ENCODE results near the gene C1orf141.
"Not testable (repeated sequence)": the region's sequence is repeated elsewhere in the genome, so short reads cannot be mapped to it uniquely, and the experiment has no call there.

Gene C1orf141

DNA sequence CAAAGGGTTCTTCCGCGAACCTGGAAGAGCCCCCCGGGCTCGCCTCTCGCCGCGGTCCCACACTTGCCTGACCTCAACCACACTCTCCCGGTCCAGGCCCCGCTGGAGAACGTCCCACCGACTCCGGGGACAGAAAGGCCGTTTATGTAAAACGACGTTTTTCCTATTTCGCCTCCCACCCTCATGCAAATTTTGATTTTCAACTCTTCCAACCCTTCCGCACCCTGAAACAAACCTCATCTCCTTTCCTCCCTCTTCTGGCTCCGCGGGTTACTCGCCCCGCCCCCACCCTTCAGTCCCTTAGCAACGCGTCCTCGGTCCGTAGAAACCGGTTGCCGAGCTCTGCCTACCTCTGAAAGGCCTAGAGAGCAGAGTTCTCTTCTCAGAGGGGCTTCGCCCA lies at the start of gene C1orf141:
C1orf141 (minus strand) TSS at position 276 of the 400 bp plus-strand sequence. CDS start 7,730 bp downstream, outside the sequence.
- DNase-seq (ENCODE audit: low read depth in 4 of 4, low spot score in 1 of 4): no peak

DNA sequence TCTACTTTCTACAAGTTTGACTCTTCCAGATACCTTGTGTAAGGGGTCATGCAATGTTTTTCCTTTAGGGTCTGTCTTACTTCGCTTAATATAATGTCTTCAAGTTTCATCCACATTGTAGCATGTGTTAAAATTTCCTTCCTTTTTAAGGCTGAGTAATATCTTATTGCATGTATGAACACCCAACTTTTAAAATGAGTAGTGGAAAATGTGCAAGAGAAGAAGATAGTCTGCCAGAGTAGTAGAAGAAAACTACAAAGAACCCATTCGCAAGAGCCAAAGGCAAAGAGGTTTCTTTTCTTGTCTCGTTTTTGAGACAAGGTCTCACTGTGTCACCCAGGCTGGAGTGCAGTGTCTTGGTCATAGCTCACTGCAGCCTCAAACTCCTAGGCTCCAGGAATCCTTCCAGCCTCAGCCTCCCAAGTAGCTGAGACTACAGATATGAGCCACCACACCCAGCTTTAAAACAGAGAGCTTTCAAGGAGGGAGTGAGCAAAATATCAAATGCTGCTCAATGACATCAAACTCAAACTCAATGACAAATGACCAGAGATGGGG lies 40.8 kb upstream of the C1orf141 start:
- DNase-seq (ENCODE audit: low read depth in 4 of 4, low spot score in 1 of 4): no peak

DNA sequence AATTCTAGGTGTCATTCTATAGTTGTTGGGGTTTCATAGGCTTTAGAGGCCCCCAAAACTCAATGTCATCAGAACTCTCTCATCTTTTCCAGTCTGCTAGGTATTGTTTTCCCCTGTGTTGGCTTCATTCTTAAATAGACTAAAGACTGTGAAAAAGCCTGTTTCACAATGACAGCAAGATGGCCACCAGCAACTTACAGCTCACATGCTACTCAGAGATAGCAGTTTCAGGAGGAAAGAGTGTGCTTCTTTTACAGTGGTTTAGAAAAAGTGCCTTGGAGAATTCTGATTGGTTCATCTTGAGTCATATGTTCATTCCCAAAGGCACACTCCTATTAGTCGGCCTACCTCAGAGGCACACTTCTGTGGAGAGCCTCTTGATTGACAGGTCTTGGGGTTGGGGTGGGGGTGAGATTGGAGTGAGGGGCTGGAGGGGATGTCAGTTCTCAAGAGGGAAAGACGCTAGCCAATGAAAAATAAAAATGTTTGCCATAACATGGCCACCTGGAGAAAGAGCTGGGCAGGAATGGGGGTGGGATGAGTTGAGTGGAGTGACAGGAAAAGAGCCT lies 40.0 kb upstream of the C1orf141 start:
- DNase-seq (ENCODE audit: low read depth in 4 of 4, low spot score in 1 of 4): no peak

DNA sequence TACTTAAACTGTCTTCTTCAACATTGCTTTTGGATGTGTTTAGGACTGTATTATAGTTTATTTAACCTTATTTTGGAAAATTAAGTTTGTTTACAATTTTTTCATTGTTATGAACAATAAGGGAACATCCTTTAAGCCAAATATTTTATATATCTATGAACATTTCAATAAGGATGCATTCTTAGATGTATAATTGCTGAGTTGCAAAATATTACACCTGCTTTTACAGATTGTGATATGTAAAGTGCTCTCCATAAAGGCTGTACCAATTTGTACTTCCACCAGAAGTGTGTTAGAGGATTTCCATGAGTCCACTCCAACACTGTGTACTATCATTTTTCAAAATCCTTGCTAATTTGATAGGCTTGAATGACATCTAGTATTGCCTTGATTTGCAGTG lies 39.2 kb upstream of the C1orf141 start:
- DNase-seq (ENCODE audit: low read depth in 4 of 4, low spot score in 1 of 4): no peak

DNA sequence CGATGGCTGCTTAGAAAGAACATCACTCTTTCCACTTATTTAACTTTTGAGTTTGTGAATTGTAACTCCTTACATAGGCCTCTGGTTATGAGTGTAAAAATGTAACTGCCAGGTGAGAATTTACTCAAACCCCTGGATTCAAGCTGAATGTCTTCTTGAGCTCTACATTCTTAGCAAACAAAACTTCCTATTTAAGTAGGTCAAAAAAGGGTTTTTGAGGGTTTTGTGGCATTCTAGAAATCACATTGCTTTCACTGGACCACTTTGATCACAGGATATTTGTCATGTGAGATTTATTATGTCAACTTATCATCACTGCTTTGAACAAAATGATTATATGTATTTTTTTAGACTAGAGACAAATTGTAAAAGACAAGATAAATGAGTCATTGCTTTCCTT lies 37.2 kb upstream of the C1orf141 start:
- DNase-seq (ENCODE audit: low read depth in 4 of 4, low spot score in 1 of 4): no peak

DNA sequence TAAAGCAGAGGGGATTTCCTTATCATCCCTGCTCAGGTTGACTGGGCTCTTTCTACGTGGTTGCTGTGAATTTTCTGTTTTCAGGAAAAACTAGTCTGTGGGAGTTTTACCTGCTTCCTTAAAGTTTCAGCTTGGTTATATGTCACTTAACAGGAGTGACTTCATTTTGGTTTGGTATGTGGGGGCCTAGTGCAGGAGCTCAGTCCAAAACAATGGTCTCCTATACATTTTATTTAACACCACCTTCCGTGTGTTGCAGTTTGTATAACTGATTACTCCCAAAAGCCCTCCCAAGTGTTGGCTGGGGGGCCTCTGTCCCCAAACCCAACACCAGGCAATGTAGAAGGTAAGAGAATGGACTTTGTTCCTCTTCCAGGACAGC lies 36.8 kb upstream of the C1orf141 start:
- DNase-seq (ENCODE audit: low read depth in 4 of 4, low spot score in 1 of 4): no peak

DNA sequence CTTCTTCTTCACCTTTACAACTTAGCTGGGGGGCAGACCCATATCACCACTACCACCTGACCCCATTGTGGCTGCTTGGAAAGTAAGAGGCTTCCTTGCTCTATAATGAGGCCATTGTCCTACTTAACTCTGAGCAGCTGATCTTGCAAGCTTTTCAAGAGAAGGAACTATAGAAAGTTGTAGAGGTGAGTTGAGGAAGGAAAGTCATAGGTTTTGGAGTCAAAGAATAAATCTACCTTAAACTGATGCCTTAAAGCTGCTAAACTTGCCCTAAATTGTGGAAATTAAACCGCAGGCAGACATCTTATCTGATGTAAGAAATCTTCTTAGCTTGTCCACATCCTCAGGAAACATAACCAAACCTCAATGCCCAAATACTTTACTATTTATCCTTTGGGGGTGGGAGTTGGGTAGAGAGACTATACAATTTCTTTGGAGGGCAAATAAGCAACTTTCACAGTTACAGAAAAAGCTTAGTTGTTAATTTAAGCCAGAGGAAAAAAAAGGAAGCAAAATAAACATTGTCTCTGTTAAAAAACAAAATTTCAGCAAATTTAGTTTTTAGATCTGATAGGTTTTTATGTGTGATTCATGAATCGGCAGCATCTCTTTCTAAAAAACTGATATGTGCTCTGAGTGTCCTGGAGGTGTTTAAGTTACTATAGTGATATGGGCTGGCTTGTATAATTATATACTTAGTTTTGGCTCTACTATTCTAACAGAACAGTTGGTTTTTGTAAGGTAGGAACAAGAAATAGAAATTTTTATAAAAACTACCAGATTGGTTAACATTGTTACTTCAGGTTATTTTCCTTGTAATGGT lies 36.2 kb upstream of the C1orf141 start:
- DNase-seq (ENCODE audit: low read depth in 4 of 4, low spot score in 1 of 4): no peak

DNA sequence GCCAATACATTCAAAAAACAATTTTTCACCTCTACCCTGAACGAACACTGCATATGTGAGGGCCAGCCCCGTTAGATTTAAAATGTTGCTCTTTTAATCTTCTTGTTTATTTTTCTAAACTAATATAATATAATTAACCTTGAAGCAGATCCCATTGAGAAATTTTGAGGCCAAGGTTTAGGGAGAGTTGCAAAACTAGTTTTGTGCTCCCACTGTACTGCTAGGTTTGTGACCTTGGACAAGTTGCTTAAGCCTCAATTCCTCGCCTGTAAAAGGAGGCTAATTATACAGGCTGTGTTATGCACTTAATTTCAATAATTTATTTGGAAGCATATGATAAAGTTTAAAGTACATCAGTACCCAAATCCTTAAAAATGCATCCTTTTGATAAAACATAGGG lies 35.2 kb upstream of the C1orf141 start:
- no peak for DNase-seq (ENCODE audit: low read depth in 4 of 4, low spot score in 1 of 4)

DNA sequence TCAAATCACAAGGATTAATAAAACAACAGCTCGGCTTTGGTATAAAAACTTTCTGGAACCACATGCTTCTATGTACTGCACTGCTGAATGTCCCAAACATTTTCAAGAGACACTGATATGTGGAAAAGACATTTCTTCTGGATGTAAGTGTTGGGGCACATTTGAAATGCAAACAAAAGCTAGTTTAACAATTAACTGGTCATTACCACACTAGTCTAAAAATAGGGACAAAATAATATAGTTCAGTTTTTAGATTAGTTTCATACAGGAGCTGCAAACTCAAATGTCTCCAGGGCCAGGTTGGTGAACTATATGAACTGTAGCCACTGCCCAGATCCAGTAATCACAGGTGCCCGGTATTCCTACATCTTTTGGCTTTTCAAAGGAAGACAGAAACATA lies 34.7 kb upstream of the C1orf141 start:
- DNase-seq (ENCODE audit: low read depth in 4 of 4, low spot score in 1 of 4): no peak

DNA sequence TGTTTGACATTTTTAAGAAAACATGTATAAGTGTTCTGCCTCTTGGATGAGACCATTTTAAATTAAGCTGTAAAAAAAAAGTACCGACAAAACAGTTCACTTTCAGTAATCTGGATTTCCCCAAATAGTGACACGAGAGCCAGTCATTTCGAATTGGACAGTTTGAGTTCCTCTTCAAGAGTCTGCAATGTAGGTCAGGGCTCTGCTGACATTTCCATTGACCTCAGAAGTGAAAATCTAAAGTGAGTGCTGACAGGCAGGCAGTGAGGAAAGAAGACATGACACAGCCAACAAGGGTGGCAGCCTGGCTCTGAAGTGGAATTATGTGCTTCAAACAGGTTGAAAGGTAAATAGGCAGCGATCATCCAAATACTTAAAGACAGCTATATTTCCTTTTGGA lies 31.4 kb upstream of the C1orf141 start, which contains the start of gene IL23R:
IL23R (plus strand) TSS at position 259 of the 400 bp plus-strand sequence. CDS start 1,667 bp downstream, outside the sequence.
- DNase-seq (ENCODE audit: low read depth in 4 of 4, low spot score in 1 of 4): no peak

DNA sequence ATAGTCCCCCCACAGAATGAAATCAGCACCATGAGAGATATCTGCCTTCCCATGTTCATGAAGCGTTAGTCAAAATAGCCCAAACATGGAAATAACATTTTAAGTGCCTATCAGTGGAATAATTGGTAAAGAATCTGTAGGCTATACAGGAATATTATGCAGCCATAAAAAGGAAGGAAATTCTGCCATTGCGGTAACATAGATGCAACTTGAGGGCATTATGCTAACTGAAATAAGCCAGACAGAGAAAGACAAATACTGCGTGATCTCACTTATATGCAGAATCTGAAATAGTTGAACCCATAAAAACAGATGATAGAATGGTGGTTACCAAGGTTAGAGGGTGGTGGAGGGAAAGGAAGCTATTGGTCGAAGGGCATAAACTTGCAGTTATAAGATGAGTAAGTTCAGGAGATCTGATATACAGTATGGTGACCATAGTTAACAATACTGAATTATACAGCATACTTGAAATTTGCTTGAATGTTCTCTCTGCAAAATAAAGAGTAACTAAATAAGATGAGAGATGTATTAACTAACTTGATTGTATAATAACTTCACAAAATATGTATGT lies 30.8 kb upstream of the C1orf141 start:
- no peak for DNase-seq (ENCODE audit: low read depth in 4 of 4, low spot score in 1 of 4)

DNA sequence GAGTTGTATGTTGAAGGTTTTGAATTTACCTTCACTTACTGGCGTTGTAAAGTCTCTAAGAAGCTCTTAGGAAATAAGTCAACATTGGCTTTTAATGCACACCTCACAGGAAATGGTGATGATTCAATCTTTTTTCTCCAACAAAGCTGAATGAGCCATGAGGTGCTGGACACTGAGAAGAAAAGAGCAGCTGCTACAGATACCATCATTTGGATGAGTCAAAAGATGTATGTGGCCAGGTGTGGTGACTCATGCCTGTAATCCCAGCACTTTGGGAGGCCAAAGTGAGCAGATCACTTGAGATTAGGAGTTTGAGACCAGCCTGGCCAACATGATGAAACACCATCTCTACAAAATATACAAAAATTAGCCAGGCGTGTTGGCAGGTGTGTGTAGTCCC lies 28.2 kb upstream of the C1orf141 start:
- no peak for DNase-seq (ENCODE audit: low read depth in 4 of 4, low spot score in 1 of 4)

DNA sequence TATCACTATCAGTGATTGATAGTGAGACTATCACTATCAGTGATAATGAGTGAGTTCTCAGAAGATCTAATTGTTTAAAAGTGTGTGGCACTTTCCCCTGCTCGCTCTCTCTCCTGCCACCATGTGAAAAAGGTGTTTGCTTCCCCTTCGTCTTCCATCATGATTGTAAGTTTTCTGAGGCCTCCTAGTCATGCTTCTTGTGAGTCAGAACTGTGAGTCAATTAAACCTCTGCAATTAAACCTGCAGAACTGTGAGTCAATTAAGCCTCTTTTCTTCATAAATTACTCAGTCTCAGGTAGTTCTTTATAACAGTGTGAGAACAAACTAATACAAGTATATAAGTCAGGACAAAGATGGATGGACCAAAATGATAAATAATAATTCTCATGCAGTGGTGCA lies 24.5 kb upstream of the C1orf141 start:
- DNase-seq (ENCODE audit: low read depth in 4 of 4, low spot score in 1 of 4): no peak

DNA sequence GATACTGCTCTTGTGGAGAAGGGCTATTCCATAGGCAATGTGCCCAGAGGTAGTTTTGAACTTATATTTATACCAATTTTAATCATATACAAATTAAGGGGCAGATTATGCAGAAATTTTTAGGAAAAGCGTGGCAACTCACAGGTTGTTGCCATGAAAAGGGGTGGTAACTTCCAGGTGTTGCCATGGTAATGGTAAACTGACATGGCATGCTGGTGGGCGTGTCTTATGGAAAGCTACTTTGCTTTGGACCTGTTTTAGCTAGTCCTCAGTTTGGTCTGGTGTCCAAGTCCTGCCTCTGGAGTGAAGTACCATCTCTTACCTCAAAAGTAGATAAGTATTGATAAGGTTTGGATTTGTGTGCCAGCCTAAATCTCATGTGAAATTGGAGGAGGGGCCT lies 23.6 kb upstream of the C1orf141 start:
- no peak for DNase-seq (ENCODE audit: low read depth in 4 of 4, low spot score in 1 of 4)

DNA sequence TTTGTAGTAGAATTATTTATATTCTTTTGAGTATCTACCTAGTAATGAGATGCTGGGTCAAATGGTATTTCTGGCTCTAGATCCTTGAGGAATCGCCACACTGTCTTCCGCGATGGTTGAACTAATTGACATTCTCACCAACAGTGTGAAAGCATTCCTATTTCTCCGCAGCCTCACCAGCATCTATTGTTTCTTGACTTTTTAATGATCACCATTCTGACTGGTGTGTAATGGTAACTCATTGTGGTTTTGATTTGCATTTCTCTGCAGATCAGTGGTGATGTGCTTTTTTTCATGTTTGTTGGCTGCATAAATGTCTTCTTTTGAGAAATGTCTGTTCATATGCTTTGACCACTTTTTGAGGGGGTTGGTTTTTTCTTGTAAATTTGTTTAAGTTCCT lies 16.2 kb upstream of the C1orf141 start:
- no peak for DNase-seq (ENCODE audit: low read depth in 4 of 4, low spot score in 1 of 4)

DNA sequence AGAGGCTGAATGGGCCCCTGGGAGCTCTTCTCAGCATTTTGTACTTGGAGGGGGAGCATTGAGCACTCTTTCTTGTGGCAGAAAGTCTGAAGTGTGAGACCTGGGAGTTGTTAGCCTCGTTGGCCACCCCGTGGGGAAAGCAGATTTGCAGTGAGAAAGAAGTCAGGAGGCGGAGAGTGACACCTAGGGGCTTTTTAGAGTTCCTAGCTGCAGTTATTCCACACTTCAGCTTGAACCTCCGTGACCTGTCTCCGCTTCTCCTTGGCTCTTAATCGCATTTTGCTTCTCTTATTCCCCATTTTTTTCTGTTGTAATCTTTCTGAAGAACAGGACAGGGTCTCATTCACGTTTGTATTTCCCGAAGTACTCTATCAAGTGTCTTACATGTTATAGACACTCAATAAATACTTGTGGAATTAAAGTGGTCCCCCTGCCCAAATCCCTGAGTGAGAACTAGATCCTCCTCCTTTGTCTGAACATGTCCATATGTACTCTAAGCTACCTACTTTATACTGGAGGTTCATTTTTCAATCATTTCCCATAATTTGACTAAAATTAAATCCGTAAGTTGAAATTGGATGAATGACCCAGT lies 14.5 kb upstream of the C1orf141 start:
- DNase-seq (ENCODE audit: low read depth in 4 of 4, low spot score in 1 of 4): no peak

DNA sequence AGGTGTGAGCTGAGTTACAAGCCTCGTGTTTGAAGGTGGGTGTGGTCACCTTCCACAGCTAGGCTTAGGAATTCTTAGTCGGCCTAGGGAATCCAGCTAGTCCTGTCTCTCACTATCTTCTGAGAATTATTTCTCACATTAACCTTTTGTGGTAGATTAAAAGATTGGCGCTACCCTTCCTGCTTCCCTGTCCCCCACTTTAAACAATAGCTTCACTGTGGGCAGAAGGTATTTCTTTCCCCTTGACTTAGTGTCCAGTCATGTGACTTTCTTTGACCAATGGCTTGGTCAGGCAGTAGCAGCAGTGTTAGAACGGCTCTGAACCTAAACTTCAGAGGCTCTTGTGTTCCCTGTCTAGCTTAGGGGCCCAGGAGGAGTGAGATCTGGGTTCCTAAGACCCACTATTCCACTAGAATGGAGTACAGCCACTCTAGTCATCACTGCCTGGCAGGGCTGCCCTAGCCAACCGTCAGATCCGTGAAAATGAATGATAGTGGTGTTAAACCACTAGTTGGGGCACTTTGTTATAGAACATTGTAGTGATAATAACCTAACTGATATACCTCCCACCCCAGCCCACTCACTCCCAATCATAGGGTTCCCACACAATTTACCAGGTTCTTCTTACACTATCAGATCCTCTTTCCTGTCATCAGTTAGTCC lies 13.9 kb upstream of the C1orf141 start:
- no peak for DNase-seq (ENCODE audit: low read depth in 4 of 4, low spot score in 1 of 4)

DNA sequence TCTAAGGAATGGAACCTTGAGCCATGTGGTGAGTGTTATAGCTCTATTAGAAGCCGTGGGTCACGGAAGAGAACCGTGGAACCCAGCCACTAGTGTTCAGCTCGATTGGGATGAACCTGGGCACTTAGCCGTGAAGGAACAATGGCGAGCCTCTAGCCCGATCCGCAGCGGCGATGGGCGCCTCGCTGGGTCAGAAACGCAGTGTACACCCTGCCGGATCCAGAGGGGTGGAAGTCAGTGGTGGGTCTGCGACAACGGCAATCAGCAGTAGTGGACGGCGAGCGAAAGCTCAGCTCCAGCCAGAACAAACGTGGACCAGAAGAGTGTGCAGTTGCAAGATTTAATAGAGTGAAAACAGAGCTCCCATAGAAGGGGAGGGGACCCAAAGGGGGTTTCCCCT lies 13.2 kb upstream of the C1orf141 start:
- DNase-seq (ENCODE audit: low read depth in 4 of 4, low spot score in 1 of 4): not testable (repeated sequence)

DNA sequence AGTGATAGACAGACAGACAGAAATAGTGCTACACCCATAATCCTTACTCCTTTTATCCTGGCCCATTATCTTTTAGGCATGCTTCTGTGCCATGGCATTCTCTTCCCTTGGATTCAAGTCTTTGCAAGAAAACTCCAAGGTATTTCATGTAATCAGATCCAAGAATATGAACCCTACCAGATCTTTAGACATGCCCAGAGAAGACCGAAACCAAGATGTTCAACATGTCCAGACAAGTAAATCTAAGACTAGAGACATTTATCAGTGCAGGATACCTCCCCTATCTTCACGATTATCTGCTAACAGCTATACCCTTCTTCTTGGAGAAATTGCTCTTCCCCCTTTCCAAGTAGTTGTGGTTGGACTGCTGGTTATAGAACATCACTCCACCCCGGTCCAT lies 11.8 kb upstream of the C1orf141 start:
- DNase-seq (ENCODE audit: low read depth in 4 of 4, low spot score in 1 of 4): no peak

DNA sequence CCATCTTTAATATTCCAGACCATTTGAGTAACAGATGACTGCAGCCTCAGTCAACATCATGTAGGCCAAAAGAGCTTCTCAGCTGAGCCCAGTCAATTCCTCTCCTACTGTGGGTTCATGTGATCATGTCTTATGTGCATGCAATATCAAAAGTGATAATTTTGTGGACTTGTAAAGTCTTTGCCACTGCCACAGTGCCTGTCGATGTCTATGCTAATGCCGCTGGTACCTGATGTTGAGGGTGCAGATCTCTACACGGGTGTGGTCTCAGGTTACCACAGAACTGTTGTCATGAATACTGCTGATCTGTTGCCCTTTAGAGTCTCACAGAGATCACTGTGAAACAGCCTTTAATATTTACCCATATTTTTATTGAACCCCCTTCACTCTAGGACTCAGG lies 11.3 kb upstream of the C1orf141 start:
- no peak for DNase-seq (ENCODE audit: low read depth in 4 of 4, low spot score in 1 of 4)

DNA sequence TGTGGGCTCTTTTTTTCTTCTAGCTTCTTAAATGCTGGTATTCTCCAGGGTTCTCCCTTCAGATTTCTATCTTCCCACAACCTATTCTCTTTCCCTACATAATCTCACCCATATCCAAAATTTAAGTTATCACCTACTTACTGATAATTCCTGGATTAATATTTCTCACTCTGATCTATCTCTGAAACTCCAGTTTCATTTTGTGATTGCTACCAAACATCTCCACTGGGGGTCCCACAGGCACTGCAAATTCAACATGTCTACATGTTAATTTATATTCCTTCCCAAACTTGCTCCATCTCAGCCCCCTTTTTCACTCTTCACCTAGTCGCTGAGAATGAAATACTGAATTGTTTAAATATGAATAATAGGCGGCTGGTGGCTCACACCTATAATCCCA lies 9.9 kb upstream of the C1orf141 start:
- no peak for DNase-seq (ENCODE audit: low read depth in 4 of 4, low spot score in 1 of 4)

Data from stimulated activated CD4-positive, alpha-beta T cell treated with anti-CD3 and anti-CD28 coated beads, Interleukin-1b, Interleukin-23, amount 100 ng/mL, for 24 hours (primary cell).